Thoracic aorta (tissue), 2 donors: ENCODE results near the gene ARL4C. TPM values are rescaled to one million over a fixed set of nuclear protein-coding genes. Genes with fewer than 3 reads are reported as not detected.
"Not testable (repeated sequence)": the region's sequence is repeated elsewhere in the genome, so short reads cannot be mapped to it uniquely, and the experiment has no call there.

Experiments used
- ATAC-seq: fragments of 150-250 bp; one replicate; pipeline ENCODE4 v1.8.0; 2017; ENCODE audit warnings: low read depth; ENCODE audit not compliant: insufficient number of reproducible peaks, low FRiP score
- DNase-seq: peaks from one replicate; pipeline ENCODE4 v3.0.0-alpha.2; 2020; ENCODE audit warnings: low spot score
- H3K27ac ChIP-seq, 2 donors: fragments of 200-600 bp; sonication (generic); 1 replicate in 1 of 2; 2 replicates in 1 of 2; pipeline ENCODE4 v1.5.1; 2016; ENCODE audit warnings: mild to moderate bottlenecking in 2 of 2, moderate library complexity in 2 of 2
- H3K27me3 ChIP-seq: fragments of 200-600 bp; sonication (generic); replicated peaks from 2 replicates; pipeline ENCODE4 v1.6.0; 2016; ENCODE audit warnings: mild to moderate bottlenecking; ENCODE audit not compliant: insufficient read depth
- H3K36me3 ChIP-seq: fragments of 200-600 bp; sonication (generic); one replicate; pipeline ENCODE4 v1.5.1; 2016
- H3K4me1 ChIP-seq, 2 donors: fragments of 200-600 bp; sonication (generic); 1 replicate in 1 of 2; 2 replicates in 1 of 2; pipeline versions ENCODE4 v1.5.1 to v1.6.0; 2016; ENCODE audit warnings: low read depth in 2 of 2, mild to moderate bottlenecking in 1 of 2; ENCODE audit not compliant: control insufficient read depth in 1 of 2
- H3K4me3 ChIP-seq: fragments of 200-600 bp; sonication (generic); 2 replicates; pipeline ENCODE4 v1.5.1; 2016; ENCODE audit warnings: mild to moderate bottlenecking
- H3K9me3 ChIP-seq: fragments of 200-600 bp; sonication (generic); 2 replicates; pipeline ENCODE4 v1.5.1; 2016
- CTCF ChIP-seq: fragments of 200-600 bp; sonication (generic); IDR thresholded peaks from one replicate; pipeline ENCODE4 v1.5.1; 2019; ENCODE audit warnings: antibody characterized with exemption
- total RNA-seq, 2 donors: library from RNA; depleted of rRNA; stranded (reverse); fragments of >200 nt; gene quantifications; one replicate each; pipeline versions ENCODE4 v1.1.0 to v1.2.3, GENCODE V29; 2016

ARL4C gene
- total RNA-seq, 2 donors from 2014 or later: 18.2 to 22.9 TPM

- Histone ChIP-seq H3K4me3 (no peak overlapping the region), H3K27ac (no peak overlapping the region), H3K27me3 (no peaks in the 10 kb centered on the region), H3K4me1 (no peaks in the 10 kb centered on the region), H3K9me3 (no peaks in the 10 kb centered on the region), H3K36me3 (no peaks in the 10 kb centered on the region)
- no peak for TF ChIP-seq CTCF
- DNase-seq: no peak
- no peak for ATAC-seq
Observed at GRCh38 chr2:234458466-234458865, 38.4 kb downstream of the ARL4C start.

- TF ChIP-seq CTCF: no peak
- no peak overlapping the region for H3K27ac ChIP-seq
Observed at GRCh38 chr2:234457421-234457820, 39.5 kb downstream of the ARL4C start.

GRCh38 chr2:234455246-234455645 lies 41.6 kb downstream of the ARL4C start:
- not testable (repeated sequence) for H3K9me3 ChIP-seq, ATAC-seq, DNase-seq, H3K4me3 ChIP-seq, H3K36me3 ChIP-seq, H3K27ac ChIP-seq, H3K4me1 ChIP-seq, H3K27me3 ChIP-seq

More at GRCh38 chr2:234457421-234457820, 39.5 kb downstream of the ARL4C start:
- Histone ChIP-seq H3K4me3 (no peak overlapping the region), H3K4me1 (no peaks in the 10 kb centered on the region), H3K9me3 (no peaks in the 10 kb centered on the region), H3K36me3 (no peaks in the 10 kb centered on the region), H3K27me3 (no peaks in the 10 kb centered on the region)
- no peak for ATAC-seq
- no peak for DNase-seq

DNA sequence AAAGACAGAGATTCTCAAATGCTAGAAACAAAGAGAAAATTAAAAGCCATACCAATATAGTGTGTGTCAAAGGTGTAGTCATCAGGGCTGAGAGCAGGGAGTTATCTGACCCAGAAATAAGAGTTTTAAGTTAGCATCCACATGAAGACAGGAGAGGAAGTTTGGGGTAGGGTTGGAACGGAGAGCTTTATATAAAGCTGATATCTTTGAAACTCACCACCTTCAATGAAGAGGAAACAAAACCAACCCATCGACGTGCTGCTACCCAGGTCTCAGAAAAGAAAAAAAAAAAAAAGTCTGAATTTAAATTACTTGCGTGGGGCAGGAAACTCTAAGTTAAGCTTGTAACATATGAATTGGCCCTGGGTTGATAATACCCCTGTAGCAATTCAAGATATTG lies 42.4 kb downstream of the ARL4C start:
- no peak overlapping the region for H3K4me3 ChIP-seq
- no peak for ATAC-seq
- H3K27ac ChIP-seq: no peak overlapping the region
- no peaks in the 10 kb centered on the region for H3K4me1 ChIP-seq
- no peak for TF ChIP-seq CTCF
- H3K36me3 ChIP-seq: no peaks in the 10 kb centered on the region
- no peaks in the 10 kb centered on the region for H3K9me3 ChIP-seq
- DNase-seq: no peak
- no peaks in the 10 kb centered on the region for H3K27me3 ChIP-seq

- Histone ChIP-seq H3K27ac (no peak overlapping the region), H3K9me3 (no peaks in the 10 kb centered on the region), H3K4me1 (no peaks in the 10 kb centered on the region), H3K4me3 (no peak overlapping the region), H3K27me3 (no peaks in the 10 kb centered on the region), H3K36me3 (no peaks in the 10 kb centered on the region)
- DNase-seq: no peak
- no peak for ATAC-seq
- TF ChIP-seq CTCF: no peak
Observed at GRCh38 chr2:234453216-234453615, 43.7 kb downstream of the ARL4C start.

- ATAC-seq (no peak), DNase-seq (no peak)
- no peak for TF ChIP-seq CTCF
- Histone ChIP-seq H3K4me1 (no peaks in the 10 kb centered on the region), H3K4me3 (no peak overlapping the region), H3K27ac (peak overlapping the region in 1 of 2 donors; percentile 27), H3K27me3 (no peaks in the 10 kb centered on the region), H3K9me3 (no peaks in the 10 kb centered on the region), H3K36me3 (no peaks in the 10 kb centered on the region)
Observed at GRCh38 chr2:234451852-234452625, 44.8 kb downstream of the ARL4C start.
